TTC549 (cell line): ENCODE results near the gene ARHGEF1.
A peak's percentile ranks its signal among the peaks of the same experiment; 100 is the strongest.

ENCODE experiments used
- FAIRE-seq: peaks from 2 replicates; lab custom pipeline; 2012; peaks lifted over from hg19 to GRCh38; lab: Jason Lieb, UNC

The ARHGEF1 gene

DNA sequence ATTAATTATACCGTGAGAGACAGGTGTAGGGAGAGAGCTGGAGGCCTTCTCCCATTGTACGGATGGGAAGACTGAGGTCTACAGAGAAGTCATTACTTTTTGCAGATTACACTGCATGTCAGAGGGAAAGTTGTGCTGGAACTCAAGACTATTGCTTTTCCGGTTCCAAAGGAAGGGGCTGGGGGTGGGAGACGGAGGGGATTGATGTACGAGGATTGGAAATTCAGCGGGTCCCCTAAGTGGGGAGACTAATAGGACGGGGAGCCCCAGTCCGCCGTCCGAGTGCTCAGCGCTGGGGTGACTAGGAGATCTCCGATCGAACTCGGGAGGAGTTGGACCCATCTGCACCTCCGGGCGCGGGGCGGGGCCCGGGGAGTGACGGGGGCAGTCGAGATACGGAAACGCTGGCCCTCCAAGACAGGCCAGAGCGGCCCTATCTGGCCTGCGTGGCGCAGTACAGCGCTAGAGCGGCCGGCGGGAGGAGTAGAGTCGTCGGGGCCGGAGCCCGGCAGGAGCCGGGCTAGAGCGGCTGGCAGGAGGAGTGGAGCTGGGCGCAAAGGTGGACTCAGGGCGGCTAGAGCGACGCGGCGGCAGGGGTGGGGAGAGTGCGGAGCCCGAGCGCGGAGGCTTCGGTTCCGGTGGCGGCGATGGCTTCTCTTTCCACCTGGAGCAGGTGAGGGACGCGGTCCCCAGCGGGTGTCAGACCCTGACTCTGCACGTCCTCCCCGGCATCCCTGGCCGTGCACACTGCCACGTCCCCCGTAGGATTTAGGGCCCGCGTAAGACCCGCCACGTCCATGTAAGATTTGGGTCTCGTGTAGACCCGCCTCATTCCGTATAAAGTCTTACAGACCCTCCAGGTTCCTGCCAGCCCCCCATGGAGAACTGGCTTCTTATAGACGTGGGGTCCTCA, 1.1 kb downstream of the ARHGEF1 start:
- peak; percentile 62 for FAIRE-seq

DNA sequence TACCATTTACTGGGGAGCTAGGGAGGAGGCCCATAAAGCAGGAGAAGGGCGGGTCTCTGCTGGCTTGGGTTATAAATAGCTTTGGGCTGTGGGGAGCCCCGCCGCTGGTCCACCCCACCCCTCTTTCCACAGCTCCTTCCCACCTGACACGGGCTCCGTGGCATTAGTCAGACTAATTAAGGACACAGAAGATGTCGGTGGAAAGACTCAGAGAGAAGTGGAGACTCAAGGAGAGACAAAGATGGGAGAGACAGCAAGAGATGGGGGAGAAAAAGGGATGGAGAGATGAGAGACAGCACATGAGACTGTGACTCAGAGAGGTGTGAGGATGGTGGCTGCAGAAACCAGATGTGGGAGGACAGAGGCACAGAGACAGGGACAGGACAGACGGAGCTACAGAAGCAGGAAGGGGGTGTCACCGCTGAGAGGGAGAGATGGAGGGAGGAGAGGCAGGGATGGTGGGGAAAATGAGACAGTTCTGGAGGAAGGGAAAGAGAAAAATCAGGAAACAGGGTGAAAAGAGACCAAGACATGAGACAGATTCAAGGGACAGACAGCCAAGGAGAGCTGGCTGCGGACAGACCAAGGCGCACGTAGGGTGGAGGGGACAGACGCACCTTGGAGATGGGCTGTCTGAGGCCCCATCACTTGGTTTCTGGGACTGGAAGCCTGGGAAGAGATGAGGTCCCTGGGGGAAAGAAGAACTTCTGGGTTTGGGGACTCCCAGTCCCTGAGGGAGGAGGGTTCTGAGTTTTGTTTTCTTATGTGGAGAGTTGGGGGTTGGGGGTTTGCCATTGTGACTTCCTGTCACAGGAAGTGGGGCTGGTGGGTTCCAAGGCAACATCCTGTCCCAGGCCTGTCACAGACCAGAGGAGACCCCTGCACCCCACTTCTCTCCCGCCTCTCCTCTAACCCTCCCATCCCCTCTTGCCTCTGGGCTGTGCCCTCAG, 4.1 kb downstream of the ARHGEF1 start:
- FAIRE-seq: no peak

DNA sequence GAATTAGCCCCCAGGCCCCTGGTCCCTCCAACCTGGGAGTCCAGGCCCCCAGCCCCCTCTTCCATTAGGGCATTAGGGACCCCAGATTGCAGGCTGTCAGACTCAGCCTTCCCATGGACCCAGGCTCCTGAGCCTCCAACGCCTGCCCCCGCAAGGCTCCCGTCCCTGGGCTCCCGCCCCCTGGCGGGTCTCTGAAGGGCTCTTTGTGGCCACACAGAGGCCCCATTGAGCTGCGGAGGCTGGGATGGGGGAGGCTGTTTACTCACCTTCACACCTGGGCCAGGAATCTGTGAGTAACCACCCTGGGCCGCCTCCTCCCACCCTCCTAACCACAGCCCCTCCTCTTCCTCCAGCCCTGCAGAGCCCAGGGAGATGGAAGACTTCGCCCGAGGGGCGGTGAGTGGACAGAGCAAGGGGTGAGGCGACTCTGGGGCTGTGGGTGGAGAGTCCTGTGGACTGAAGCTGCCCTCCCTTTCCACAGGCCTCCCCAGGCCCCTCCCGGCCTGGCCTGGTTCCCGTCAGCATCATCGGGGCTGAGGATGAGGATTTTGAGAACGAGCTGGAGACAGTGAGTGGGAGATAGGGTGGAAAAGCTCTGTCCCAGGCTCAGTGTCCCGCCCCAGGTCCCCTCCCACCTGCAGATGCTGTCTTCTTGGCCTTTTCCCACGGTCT, 4.9 kb downstream of the ARHGEF1 start:
- no peak for FAIRE-seq

DNA sequence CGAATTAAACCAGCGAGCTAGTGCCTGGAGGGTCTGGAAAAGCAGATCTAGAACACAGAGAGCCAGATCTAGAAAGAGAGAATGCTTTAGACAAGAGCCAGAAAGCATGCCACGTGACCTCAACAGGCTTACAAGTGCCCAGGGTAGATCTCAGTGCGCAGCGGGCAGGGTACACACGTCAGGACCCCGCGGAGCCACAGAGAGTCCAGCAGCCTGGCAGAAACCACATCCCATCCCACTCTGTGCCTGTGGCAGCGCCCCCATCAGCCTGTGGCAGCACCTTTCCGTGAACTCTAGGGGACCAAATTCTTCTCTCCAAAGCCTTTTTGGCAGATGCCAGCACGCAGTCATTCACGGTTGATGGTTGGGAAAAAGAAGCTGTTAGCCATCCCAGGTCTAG, 5.9 kb downstream of the ARHGEF1 start:
- no peak for FAIRE-seq

DNA sequence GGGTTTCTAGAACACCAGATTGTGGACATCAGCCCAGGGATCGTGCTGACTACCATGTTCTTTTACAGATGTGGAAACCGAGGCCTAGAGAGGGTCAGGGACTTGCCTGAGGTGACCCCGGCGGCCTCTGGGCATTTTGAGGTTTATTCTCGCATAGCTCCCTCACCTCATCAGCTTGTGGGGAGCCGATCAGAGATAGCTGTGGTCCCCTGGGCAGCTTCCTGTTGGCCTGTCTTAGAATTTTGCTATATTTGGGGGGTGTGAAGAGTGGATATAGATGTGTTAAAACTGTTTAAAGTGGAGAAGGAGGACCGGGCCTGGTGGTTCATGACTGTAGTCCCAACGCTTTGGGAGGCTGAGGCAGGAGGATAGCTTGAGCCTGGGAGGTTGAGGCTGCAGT, 6.9 kb downstream of the ARHGEF1 start:
- FAIRE-seq: no peak

DNA sequence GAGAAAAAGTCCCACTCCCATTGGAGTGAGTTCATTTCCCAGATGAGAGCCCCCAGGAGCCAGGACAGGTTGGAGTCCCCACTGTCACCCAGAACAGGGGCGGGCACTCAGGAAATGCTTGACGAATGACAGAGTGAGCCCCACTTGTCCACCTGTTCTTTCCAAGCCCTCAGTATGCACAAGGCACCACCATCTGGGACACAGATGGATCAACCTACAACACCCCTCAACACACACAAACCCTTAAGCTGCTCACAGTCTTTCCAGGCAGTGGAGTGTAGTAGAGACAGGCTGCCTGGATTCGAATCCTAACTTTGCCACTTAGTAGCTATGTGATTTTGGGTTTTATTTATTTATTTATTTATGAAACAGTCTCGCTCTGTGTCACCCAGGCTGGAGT, 8.0 kb downstream of the ARHGEF1 start:
- FAIRE-seq: no peak

DNA sequence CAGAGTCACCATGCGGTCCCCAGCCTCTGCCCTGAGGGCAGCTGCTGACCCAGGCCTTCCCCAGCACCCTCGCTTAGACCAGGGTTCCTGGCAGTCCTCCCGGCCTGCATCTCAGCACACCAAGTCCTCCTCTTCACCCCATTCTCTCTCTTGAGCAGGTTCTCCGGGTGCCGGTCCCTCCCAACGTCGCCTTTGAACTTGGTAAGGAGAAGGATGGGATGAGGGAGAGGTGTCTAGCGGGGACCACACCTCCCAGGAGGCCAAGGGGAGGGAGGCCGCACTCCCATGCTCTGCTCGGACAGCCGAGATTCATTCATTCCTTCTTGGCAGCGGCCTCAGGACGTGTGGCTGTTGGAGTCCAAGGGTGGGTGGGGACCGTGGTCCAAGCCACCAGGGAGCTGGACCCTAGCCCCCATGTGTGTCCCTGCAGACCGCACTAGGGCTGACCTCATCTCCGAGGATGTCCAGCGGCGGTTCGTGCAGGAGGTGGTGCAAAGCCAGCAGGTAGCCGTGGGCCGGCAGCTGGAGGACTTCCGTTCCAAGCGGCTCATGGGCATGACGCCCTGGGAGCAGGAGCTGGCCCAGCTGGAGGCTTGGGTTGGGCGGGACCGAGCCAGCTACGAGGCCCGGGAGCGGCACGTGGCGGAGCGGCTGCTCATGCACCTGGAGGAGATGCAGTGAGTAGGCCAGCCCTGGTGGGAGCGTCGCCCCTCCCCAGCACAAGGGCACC, 9.4 kb downstream of the ARHGEF1 start:
- FAIRE-seq: no peak

DNA sequence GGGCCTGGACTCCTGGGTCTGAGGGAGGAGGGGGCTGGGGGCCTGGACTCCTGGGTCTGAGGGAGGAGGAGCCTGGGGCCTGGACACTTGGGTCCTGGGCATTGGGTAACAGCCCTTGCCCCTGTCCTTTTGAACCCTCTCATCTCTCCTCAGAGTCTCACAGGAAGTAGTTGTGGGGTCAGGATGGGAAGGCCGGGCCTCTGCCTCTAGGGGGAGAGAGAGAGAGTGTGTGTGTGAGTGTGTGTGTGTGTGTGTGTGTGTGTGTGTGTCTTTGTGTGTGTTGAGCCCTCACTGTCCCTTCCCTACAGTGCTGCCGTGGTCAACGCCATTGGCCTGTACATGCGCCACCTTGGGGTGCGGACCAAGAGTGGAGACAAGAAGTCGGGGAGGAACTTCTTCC, 10.9 kb downstream of the ARHGEF1 start:
- FAIRE-seq: no peak

DNA sequence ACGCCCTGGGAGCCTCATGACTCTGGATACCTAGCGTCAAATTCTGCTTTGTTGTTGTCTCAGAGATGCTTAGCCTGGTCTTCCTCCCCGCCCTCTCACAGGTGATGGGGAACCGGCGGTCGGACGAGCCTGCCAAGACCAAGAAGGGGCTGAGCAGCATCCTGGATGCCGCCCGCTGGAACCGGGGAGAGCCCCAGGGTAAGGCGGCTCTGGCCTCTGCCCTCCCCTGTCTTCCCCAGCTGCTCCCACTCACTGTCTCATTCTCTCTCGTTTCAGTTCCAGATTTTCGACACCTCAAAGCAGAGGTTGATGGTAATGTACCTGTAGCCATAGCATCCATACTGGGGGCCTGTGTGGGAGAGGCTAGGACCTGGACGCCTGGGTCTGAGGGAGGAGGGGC, 11.4 kb downstream of the ARHGEF1 start:
- no peak for FAIRE-seq

DNA sequence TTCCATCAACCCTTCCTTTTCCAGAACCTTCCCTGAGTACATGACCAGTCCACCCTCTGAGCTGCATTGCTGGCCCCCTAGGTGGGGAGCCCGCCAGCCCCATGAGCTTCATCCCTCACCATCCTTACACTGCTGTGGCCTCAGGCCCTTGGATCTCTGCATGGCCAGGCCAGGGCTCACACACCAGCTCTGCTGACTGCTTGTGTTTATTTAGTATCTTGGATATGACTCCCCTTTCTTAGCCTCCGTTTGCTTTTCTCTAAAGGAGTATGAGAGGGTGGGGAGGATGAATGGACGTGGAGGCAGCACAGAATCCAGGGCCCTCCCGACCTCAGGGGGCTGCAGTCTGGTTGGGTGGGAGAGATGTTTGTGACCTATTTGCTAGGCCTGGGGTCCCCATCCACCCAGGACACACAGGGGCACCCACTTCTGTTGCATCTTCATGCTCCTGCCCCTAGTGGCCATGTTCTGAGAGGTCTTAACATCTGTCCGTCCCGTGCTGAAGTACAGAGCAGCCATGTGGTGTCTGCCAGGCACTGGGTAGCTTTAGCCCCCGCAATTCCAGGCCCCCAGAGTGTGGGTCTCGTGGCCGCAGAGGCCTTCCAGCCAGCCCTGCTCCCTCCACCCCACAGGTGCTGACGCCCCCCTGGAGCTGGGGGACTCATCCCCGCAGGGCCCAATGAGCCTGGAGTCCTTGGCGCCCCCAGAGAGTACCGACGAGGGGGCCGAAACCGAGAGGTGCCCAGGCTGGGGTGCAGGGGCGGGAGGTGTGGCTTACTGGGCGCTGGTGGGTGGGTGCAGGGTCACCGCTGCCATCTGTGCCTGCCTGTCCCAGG, 13.0 kb downstream of the ARHGEF1 start:
- FAIRE-seq: no peak

DNA sequence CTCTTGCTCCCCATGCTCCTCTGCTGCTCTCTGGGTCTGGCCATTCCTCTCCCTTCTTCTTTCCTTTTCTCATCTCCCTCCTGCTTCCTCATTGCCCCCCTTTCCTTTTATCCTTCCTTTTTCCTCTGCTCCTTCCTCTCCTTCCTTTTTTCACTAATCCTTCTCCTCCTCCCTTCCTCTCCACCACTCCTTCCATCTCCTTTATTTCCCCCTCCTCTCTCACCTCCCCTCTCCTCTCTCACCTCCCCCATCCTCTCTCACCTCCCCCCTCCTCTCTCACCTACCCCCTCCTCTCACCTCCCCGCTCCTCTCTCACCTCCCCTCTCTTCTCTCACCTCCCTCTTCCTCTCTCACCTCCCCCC, 13.6 kb downstream of the ARHGEF1 start:
- no peak for FAIRE-seq

DNA sequence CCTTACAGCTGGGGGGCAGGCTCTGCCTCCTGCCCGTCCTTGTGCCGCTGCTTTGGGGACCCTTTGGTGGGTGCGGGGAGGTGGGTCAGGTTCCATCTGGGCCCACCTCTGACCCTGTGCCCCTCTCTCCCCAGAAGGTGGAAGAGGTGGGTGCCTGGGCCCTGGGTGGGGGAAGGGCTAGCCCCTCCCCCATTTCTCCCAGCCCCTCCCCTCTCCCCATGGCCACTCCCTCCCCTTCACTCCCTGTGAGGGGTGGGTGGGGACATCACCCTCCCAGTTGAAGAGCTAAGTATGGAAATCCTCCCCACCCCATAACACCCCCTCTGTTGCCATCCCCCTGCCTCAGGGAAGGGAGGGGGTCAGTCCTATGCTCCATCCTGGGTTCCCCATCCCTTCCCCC, 14.2 kb downstream of the ARHGEF1 start:
- FAIRE-seq: no peak

DNA sequence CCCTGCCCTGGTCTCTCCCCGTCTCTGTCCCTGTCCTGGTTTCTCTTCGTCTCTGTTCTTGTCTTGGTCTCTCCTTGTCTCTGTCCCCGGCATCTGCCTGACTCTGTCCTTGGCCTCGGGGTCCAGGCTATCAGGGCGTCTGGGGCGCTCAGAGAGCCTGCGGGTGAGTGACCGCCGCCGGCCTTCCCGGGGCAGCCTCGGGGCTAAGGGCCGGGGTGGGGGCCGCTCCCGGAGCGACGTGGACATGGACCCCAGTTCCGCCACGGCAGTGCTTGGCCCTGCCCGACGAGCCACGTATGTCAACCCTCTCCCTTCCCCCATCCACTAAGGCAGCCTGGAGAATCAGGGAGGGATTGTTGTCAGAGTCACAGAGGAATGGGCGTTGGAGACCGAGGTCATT, 14.8 kb downstream of the ARHGEF1 start:
- no peak for FAIRE-seq

DNA sequence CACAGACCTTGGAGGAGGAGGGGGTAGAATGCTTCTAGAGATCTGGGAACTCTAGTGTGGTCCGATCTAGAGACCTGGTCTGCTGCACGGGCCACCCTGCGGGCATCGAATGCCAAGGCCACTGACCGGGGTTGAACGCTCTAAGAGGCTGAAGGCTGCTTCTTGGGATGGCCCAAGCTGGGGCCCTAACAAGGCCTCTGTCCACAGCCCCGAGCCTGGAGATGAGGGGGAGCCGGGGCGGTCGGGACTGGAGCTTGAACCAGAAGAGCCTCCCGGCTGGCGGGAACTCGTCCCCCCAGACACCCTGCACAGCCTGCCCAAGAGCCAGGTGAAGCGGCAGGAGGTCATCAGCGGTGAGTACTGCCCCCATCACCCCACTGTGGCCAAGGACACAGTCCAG, 15.3 kb downstream of the ARHGEF1 start:
- FAIRE-seq: no peak

DNA sequence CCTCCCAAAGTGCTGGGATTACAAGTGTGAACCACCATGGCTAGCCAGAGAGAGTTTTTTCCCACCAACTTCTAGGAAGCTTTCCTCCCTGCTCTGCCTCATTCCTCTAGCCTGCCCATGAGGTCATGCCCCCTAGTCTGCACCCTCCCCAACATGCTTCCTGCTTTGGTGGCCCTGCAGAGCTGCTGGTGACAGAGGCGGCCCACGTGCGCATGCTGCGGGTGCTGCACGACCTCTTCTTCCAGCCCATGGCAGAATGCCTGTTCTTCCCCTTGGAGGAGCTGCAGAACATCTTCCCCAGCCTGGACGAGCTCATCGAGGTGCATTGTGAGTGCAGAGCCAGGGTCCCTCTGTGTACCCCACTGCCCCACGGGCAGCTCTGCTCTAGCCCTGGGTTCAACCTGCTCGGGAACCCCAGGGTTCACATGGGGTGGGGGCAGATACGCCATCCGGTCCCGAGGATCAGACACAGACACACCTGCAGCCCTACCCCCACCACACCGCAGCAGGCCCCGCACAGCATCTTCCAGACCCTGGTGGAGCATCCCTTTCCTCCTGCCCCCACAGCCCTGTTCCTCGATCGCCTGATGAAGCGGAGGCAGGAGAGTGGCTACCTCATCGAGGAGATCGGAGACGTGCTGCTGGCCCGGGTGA, 18.9 kb downstream of the ARHGEF1 start:
- no peak for FAIRE-seq

DNA sequence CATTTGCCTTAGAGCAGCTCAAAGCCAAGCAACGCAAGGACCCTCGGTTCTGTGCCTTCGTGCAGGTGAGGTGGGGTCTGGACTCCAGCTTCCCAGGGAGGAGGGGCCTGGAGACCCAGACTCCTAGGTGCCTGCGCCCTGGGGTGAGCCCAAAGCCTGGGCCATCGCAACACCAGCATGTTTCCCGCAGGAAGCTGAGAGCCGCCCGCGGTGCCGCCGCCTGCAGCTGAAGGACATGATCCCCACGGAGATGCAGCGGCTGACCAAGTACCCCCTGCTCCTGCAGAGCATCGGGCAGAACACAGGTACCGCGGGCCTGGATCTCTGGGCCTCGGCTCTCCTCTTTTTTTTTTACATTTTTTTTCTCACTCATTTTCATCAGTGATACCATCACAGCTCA, 19.6 kb downstream of the ARHGEF1 start:
- no peak for FAIRE-seq

DNA sequence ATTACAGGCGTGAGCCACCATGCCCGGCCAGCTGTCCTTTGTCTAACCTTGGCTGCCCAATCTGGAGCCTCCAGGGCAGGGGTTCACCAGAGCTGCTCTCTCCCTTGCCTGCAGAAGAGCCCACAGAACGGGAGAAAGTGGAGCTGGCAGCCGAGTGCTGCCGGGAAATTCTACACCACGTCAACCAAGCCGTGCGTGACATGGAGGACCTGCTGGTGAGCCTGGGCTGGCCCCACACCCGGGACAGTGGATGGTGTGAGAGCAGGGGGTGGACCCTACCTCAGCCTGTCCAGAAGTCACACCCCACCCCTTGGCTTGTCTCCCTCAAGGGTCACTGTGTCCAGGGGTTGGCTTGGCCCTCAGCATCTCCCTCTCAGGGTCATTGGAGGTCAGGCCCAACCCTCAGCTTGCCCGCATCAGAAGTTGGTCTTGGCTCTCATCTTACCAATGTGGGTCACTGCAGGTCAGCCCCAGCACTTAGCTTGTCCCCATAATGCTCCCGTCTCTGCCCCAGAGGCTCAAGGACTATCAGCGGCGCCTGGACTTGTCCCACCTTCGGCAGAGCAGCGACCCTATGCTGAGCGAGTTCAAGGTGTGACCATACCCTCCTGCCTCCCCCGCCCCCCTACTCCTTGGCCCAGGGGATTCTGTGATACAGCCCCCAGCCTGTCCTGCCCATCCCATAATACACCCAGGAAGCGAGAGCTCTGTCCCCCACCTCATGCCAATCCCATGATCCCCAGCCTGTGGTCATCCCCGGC, 20.4 kb downstream of the ARHGEF1 start:
- no peak for FAIRE-seq

DNA sequence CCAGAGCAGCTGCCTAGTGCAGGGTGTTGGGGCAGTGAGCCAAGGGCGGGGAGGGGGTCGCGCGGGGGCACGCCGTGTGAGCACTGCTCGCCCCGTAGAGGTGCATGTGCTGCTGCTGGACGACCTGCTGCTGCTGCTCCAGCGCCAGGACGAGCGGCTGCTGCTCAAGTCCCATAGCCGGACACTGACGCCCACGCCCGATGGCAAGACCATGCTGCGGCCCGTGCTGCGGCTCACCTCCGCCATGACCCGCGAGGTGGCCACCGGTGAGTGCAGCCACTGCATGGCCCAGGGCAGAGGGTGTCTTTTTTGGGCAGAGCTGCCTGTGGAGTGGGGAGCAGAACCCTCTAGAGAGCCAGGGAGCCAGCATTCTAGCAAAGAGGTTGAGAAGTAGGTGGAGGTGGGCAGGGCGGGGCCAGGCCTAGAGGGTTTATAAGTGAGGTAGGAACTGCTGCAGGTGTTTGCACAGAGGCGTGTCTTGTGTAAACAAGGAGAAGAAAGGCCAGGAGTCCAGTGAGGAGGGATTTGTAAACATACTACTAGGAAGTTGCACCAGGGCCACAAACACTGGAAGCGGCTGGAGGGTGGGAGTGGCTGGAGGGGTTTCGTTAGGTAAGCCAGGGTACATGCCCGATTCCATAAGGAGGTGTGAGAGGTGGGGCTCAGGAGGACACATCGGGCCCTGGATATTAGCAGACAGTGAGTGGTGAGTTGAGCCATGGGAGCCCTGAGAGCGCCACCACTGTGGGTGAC, 21.3 kb downstream of the ARHGEF1 start:
- FAIRE-seq: no peak
